NCI-H1417 treated with DMSO at 0.1 percent for 48 hours (cell line): Measurements from ENCODE around the gene DDRGK1.

ENCODE experiments used
- DNase-seq: peaks from one replicate; lab custom pipeline; 2025; lab: John Stamatoyannopoulos, UW

Gene DDRGK1

DNA sequence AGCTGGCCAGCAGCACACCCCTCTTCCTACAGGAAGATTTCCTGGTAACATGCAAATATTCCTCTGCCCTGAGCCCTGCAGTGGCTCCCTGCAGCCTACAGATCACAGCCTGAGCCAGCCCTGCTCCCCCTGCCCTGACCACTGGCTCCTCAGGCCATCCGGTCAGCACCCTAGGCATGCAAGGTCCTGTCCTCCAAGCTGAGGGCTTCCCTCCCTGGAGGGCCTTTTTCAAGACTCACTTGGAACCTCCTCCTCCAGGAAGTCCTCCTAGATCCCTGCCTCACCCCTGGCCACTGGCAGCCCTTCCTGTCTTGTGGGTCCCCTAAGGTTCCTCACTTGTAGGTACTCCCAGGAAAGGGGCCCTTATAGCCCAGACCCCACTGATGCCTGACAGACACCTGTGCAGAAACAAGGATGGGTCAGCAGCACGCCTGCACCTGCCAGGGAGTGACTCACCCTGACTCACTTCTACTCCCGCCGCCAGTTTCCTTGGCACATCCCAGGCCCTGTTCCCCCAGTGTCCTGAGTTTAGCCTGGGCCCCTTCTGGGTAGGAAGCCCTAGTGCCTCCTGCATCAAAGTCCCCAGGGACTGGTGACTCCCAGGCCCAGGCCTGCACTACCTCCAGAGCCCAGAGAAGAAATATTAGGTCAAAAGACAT, 31.3 kb upstream of the DDRGK1 start:
- no peak for DNase-seq

DNA sequence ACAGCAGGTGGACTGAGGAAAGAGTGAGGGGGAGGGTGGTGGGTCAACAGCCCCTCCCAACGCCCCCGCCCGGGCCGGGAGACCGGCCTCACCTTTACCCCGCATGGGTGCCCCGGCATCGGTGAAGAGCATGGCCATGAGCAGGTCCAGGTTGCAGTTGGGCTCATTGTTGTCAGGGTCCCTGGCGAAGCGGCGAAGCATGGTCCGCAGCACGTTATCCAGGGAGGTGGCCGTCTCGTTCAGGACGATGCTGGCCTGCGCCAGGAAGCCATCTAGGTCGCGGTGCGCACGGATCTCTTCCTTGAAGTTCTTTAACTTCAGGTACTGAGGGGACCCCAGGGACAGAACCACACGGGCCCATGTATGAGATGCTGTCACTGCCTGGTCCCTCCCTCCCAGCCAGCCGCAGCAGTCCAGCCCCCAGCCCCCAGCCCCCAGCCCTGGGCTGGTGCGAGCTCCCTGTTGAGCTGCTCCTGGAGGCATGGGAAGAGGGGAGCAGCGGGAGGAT, 29.6 kb upstream of the DDRGK1 start:
- no peak for DNase-seq

DNA sequence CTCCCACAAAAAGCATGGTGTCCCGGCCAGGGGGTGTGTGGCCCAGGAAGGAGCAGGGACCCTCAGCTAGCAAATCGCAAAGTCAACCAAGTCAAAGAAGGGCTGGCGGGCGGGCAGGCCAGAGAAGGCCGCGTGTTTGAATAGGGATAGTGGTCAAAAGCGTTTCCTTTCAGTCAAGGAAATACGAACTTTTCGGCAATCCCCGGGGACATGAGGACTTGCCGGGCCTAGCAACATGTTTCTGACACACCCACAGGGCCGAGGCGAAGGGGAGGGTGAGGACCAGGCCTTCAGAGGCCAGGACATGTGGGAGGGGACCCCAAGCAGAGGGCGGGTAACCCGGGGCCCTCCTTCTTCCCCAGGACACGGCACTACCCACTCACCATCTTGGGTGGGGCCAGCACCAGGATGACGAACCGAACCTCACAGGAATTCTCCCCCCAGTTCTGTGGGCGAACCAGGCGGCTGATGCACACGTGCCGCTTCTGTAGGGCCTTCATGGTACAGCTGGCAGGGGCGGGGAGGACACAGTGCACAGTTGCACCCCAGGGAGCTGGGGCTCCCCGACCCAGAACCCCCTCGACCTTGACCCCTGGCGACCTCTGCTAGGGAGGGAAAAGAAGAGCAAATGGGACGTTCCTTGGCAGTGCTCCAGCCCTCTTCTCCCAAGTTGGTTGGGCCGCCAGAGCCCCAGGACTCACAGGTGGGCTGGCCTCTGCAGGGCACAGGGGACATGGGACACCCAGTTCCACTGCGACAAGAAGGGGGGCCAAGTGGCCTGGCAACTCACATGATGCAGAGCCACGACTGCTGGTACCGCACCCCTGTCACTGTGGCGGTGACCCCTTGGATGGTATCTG, 28.9 kb upstream of the DDRGK1 start:
- no peak for DNase-seq

DNA sequence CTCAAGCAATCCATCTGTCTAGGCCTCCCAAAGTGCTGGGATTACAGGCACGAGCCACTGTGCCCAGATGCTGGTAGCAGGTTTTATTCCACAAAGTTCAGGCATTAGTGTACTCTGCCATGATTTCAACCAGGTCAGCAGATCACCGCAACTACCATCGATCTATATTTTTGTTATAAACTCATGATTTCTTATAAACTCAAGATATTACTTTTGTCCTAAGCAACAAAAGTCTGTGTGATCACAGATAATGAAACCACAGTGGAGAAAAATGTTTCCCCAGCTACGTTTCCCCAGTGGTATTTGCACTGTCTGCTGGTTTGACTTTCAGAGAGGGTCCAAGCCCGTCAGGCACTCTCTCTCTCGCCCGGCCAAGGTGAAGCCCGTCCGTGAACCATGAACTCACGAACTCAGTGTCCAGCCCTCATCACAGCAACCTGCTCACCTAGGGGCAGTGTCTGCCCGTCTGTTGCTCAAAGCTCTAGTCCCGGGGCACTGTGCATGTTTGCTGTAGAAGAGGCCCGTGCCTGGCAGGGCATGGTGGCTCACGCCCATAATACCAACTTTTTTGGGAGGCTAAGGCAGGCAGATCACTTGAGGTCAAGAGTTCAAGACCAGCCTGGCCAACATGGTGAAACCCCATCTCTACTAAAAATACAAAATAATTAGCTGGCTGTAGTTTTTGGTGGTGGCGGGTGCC, 27.6 kb upstream of the DDRGK1 start:
- no peak for DNase-seq

DNA sequence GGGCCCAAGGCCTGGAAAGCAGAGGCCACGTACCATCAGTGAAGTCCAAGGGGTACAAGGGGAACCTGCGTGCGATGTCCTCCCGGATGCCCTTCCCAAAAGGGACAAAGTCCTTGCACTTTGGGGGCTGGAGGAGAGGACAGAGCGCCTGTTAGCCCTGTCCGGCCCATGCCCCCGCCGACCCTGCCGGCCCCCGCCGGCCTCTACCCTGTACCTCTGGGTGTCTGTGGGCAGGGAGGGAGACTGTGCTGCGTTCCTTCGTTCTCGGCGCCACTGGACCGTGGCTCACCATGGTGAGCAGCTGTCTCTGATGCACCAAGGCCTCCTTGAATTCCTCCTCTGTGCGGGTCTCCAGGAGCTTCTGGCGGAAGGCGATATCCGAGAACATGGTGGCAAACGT, 26.6 kb upstream of the DDRGK1 start:
- DNase-seq = no peak

DNA sequence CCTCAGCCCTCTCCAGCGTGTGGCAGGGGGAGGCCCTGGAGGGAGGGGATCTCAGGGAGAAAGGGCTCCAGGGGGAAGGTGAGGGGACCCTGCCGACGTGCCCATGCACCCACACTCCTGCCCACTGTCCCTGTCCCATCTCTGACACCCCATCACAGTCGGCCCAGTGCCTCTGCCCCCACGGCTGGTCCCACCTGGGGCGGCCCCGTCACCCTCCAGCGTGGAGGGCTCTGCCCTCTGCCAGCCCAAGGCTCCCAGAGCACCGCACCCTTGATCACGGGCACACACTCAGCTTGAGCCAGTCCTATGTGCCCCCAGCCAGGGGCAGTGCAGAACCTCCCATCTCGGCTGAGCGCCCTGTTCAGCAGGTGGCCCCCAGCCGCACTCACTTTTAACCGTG, 25.3 kb upstream of the DDRGK1 start:
- no peak for DNase-seq

DNA sequence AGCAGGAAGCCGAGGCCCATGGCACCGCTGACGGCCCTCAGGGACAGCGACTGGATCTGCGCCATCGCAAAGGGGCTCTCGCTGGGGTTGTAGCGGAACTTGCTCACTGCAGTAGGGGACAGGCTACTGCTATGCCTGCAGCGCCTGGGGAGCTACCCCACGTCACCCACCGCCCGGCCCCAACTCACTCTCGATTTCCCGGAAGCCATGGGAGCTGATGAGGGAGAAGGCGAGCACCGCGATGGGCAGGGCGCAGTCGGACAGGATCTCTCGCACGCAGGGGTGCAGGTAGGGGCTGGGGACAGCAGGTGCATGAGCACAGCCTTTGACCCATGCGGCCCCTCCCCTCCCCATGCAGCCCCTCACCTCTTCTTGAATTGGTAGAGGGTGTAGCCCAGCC, 24.7 kb upstream of the DDRGK1 start:
- no peak for DNase-seq

DNA sequence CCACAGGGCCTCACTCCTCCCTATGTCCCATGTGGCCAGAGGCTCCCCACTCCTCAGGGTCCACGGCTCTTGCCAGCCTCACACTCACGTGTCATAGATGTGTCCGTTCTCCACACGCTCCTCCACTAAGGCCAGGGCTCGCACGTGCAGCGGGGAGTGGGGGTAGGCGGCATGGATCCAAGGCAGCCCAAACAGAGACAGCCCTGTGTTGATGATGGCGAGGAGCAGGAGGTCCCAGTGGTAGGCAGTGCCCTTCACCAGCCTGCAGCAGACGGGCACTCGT, 24.2 kb upstream of the DDRGK1 start:
- no peak for DNase-seq

DNA sequence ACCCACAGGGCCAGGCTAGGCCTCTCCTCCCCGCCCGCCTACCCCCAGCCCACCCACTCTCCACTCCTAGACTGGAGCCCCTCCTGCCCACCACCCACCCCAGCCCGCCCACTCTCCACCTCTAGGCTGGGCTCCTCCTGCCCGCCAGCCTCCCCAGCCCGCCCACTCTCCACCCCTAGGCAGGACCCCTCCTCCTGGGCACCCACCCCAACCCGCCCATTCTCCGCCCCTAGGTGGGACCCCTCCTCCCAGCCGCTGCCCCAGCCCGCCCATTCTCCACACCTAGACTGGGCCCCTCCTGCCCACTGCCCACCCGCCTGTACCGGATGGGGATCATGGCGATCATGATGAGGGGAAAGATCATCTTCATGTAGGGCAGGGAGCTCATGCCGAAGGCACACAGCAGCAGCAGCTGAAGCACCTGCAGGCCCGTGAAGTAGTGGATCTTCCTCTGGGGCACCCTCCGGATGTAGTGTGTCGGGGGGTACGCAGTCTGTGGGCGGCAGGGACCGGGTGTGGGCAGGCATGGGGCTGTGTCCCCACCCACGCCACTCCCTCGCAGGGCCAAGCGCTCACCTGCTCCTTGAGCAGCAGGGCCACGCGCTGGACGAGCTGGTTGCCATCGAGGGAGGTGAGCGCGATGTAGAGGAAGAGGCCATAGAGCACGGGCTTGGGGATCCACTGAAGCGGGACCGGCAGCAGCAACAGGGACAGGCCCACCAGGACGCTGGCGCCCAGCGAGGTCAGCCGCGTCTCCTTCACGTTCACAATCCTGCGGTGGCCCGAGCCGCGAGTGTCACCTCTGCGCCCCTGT, 23.7 kb upstream of the DDRGK1 start:
- DNase-seq = no peak

DNA sequence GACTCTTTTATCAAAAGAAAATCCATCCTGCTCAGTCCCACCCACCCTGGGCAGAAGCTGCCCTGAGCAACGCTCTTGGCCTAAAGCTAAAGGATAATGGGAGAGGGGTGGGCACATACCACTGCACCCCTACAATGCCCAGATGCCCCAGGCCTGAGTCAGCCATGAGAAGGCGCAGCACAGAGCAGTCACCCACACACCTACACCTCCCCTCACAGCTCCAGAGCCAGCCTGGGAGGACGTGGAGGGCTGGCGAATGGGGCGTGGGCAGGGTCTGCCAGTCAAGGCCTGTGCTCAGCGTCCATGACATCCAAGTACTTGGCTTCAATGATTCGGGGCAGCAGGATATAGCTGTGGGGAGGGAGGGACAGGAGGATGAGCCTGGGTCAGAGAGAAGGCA, 23.0 kb upstream of the DDRGK1 start:
- no peak for DNase-seq

DNA sequence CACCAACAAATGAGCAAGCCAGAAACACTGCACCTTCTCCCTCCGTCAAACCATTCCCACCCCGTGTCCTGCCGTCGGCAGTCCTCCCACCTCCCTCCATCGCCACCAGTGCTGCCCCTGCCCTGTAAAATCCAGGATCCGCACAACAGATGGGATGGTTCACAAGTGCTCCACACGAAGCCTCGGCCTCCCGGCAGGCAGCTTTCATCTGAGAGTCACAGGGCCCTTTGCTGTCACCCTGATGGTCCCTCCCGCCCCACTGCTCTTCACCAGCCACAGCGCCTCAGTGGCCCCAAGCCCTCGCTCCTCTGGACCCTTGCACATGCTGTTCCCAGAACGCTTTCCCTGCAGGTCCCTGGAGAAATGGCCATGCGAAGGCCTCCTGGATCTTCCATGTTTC, 22.4 kb upstream of the DDRGK1 start:
- no peak for DNase-seq

DNA sequence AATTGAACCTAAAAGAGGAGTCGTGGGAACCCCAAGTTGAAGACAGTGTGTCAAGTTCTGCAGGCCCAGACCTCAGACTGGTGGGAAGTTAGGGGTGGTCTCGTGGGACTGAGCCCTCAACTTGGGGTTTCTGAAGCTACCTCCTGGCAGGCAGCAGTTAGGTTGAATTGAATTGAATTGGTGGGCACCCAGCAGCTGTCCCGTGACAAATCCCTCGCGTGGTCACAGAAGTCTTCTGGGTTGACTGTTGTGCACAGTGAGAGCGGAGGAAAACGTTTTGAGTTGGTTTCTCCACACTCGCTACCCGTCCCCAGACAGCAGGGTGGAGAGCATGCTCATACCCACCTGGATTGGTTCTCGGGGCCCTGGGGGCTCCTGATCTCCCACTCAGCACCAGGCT, 21.6 kb upstream of the DDRGK1 start:
- no peak for DNase-seq

DNA sequence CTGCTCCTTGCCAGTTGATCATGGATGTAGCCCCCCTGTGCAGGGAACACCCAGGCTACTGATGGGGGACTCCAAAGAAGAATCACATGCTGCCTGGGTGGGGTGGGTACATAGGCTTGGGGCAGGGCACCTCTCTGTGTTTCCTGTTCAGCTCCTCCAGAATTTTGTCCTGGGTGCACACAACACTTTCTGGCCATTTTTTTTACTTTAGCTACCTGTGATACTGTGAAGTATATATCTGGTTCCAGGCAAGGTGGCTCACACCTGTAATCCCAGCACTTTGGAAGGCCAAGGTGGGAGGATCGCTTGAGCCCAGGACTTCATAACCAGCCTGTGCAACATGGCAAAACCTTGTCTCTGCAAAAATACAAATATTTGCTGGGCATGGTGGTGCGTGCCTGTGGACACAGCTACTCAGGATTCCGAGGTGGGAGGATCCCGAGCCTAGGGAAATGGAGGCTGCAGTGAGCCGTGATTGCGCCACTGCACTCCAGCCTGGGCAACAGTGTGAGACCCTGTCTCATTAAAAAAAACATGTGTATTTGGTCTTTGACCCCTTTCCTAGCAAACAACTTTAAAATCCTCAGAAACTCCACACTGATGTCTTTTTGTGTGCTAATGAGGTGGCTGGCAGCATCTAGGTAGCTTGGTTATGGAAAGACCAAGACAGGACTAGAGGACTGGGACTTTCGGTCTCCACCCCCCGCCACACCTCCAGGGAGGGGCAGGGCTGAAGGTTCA, 20.4 kb upstream of the DDRGK1 start:
- no peak for DNase-seq

DNA sequence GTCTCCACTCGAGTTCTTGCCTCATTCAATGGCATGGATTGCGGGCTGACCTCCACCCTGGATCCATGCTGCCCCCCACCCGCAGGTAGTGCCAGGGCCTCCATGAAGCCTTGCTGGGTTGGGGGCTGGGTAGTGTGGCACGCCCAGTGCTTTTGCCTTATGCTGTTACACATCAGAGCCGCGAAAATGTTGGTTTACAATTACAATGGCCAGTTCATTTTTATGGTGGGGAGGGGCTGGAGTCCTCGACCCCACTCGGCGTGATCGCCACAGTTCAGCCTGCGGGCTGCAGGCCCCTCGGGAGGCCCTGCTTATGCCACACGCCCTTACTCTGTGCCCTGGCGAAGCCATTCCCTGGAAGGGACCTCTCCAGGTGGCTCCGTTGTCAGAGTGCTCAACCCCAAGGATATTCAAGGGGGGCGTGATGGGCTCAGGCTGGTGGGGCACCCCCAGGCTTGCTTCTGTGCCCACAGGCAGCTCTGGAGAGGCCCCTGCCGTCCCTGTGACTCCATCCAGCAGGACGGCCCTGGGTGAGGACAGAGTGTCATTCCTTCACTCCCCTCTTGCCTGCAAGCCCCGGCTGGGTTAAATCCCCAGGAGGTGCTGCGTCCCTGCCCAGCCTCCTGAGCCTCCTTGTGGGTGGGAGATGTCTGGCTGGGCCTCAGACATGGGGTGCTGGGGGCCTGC, 19.7 kb upstream of the DDRGK1 start:
- no peak for DNase-seq

DNA sequence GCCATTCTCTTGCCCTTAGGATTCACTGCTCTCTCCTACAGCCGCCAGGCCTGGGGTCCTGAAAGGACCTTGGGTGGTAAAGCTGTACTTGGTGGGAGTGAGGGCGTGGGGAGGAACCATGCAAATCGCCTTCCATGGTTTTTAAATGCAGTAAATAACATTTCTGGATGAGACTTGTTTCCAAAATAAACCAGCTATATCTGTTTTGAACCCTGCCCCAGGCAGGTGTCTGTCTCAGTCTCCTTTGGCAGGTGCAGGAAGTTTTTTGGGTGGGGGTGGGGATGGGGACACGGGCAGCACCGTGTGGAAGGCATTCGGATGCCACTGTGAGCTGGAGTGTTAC, 19.1 kb upstream of the DDRGK1 start:
- no peak for DNase-seq

DNA sequence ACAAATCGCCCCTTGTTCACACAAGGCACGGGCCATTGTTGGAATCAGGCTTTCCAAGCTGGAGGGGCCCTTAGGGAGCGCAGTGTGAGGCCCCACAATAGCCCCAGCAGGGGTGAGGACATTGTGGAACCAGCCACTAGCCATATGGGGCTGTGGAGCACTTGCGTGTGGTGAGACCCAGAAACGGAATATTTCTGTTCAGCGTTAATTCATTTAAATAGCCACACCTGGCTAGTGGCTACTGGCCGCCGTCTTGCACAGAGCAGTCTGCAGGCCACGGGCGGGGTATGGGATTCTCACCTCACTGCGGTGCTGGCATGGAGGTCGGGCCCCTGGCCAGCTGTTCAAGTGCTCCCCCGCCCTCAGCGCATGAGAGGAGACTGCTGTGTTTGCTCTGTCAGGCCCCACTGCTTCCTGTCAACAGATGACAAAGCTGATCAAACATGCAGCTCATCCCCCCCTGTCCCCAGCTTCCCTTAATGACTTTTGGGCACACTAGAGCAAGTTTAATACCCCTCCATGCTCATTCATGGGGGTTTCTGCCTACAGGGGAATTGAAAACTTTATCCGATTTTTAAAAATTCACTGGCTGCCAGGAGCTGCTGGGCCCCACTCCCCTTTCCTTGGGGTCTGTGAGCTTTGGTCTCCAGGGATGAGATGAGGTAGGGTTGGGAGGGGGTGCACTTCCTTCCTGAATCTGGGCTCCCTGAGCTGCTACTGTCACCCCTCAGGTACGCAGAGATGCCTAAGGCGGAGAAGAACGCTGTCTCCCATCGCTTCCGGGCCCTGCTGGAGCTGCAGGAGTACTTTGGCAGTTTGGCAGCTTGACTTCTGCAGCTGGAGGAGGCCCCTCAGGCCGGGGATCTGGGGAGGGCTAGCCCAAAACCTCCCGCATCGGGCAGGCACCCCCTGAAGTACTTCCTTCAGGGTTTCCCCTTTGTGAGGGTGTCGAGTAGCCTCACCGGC, 18.4 kb upstream of the DDRGK1 start:
- peak; percentile 94 for DNase-seq

DNA sequence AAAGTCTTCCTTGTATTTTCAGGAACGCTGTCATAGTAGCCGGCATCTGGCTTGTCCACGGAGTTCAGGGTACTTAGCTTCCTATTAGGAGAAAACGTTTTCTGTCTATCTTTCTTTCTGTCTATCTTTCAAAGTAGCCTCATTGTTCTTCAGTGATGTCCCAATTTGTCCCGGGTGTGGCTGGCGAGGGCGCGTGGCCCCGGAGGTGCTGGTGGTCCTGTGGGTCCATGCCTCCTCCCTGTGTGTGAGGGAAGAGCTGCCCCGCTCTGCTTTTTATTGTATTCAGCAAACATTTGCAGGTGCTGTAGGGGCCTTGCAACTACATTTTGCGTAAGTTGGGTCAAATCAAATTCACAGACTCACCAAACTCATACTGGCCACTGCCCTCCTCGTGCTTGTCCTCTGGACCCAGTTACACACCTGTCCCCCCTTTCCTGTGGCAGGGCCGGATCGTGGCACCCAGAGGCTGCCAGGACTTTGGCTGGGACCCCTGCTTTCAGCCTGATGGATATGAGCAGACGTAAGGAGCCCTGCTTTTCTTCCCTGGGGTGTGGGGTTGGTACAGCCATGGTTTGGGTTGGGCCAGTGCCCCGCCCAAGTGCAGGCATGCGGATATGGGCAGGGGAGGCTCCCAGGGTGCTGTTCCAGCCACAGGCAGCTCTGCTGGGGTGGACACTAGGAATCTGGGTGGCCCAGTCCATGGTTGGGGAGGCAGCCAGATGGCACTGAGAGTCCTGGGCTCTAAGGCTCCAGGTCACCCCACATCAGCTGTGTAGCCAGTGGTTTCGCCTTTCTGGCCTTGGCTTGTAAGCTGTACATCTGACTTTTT, 17.1 kb upstream of the DDRGK1 start:
- DNase-seq = no peak

DNA sequence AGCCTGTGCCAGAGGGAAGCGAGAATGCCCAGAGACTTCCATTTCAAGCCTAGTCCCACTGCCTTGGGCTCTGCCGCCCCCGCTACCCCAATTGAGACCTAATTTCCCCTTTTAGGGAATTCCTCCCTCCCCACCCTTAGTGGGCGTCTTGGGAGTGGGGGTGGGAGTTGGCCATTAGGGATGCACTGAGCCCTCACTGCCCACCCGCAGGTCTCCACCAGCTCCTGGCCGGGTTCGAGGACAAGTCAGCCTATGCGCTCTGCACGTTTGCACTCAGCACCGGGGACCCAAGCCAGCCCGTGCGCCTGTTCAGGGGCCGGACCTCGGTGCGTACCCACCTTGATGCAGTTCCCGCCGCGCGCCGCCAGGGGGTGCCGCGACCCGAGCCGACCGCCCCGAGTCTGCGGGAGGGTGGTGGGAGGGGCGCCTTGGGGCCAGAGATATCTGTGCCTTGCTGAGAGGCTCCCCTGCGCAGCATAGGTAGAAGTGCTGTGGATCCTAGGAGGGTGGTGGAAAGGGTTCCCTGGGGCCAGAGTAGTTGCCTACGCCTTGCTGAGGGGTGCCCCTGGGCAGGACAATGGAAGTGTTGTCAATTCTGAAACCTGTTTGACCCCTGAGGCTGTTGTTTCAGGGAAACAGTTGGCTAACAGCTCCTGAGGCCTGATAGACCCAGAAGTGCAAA, 14.0 kb upstream of the DDRGK1 start:
- DNase-seq = no peak
